GM23248 (cell line): ENCODE results near the gene FABP1.

ENCODE experiments used
- EZH2 ChIP-seq: fragments of 200-600 bp; sonication (generic); IDR thresholded peaks from 2 replicates; pipeline ENCODE4 v1.6.1; 2018; ENCODE audit warnings: antibody characterized with exemption, mild to moderate bottlenecking; ENCODE audit not compliant: insufficient read depth, poor library complexity, severe bottlenecking
- EZH2phosphoT487 ChIP-seq: fragments of 200-600 bp; sonication (generic); IDR thresholded peaks from 2 replicates; pipeline ENCODE4 v1.6.1; 2018; ENCODE audit warnings: antibody characterized with exemption, moderate library complexity, mild to moderate bottlenecking, low read depth; ENCODE audit not compliant: insufficient read depth

GRCh38 chr2:88165332-88166003 is 37.6 kb upstream of the FABP1 start:
- TF ChIP-seq EZH2 (no peak), EZH2phosphoT487 (no peak)
